Activated T-cell treated with anti-CD3 and anti-CD28 coated beads, Interleukin-2, amount 50 U/mL, for 72 hours (primary cell): ENCODE results near the gene PIGN. TPM values are rescaled to one million over a fixed set of nuclear protein-coding genes. Genes with fewer than 3 reads are reported as not detected.

Experiments
- ATAC-seq, 2 donors: fragments of 150-1000 bp; cut with Tn5 transposase; replicated peaks in 1 of 2; 2 replicates each; pipeline ENCODE4 v1.10.0; 2021; ENCODE audit warnings: moderate library complexity in 2 of 2, mild to moderate bottlenecking in 1 of 2
- DNase-seq, 2 donors: peaks; one replicate each; pipeline ENCODE4 v3.0.0; 2021 to 2022; ENCODE audit warnings: mixed read lengths in 1 of 2
- H3K27ac Mint-ChIP-seq: one replicate; pipeline ENCODE4 v1.8.0; 2022; ENCODE audit warnings: mild to moderate bottlenecking, moderate library complexity, mixed read lengths
- H3K27me3 Mint-ChIP-seq: one replicate; pipeline ENCODE4 v1.8.0; 2022; ENCODE audit warnings: low read depth, mixed read lengths
- H3K36me3 Mint-ChIP-seq, 2 donors: one replicate each; pipeline ENCODE4 v1.8.0; 2022; ENCODE audit warnings: mixed read lengths in 2 of 2, mild to moderate bottlenecking in 1 of 2; ENCODE audit not compliant: insufficient read depth in 2 of 2
- H3K4me1 Mint-ChIP-seq: one replicate; pipeline ENCODE4 v1.8.0; 2022; ENCODE audit warnings: low read depth, mixed read lengths
- H3K4me3 Mint-ChIP-seq, 2 donors: one replicate each; pipeline ENCODE4 v1.8.0; 2022; ENCODE audit warnings: mild to moderate bottlenecking in 2 of 2, mixed read lengths in 2 of 2, moderate library complexity in 2 of 2
- H3K9me3 Mint-ChIP-seq, 2 donors: one replicate each; pipeline ENCODE4 v1.8.0; 2022; ENCODE audit warnings: mixed read lengths in 2 of 2
- total RNA-seq, 2 donors: library from RNA; stranded (reverse); gene quantifications; one replicate each; pipeline ENCODE4 v1.2.3, GENCODE V29; 2022

The PIGN gene
- total RNA-seq, 2 donors from 2014 or later = 28.2 to 31.4 TPM

GRCh38 chr18:62028715-62029114 is 158.1 kb downstream of the PIGN start:
- DNase-seq (no peak), ATAC-seq (no peak)
- H3K4me3 Mint-ChIP-seq = no peak overlapping the region
- no peaks in the 10 kb centered on the region for H3K9me3 Mint-ChIP-seq
- H3K27me3 Mint-ChIP-seq = peaks cover 7% of the 10 kb centered on the region
- H3K27ac Mint-ChIP-seq = no peak overlapping the region
- peaks cover 0 to 2% of the 10 kb centered on the region in 2 donors for H3K36me3 Mint-ChIP-seq
- H3K4me1 Mint-ChIP-seq = peaks cover 12% of the 10 kb centered on the region

- DNase-seq (no peak), ATAC-seq (no peak)
- Mint-ChIP-seq H3K36me3 (peaks cover 0 to 2% of the 10 kb centered on the region in 2 donors), H3K27me3 (peaks cover 13% of the 10 kb centered on the region), H3K4me3 (no peak overlapping the region), H3K9me3 (no peaks in the 10 kb centered on the region), H3K27ac (no peak overlapping the region), H3K4me1 (peaks cover 5% of the 10 kb centered on the region)
Observed at GRCh38 chr18:62027914-62028520, 158.8 kb downstream of the PIGN start.

GRCh38 chr18:62026586-62026985 is 160.3 kb downstream of the PIGN start:
- H3K27me3 Mint-ChIP-seq = peaks cover 13% of the 10 kb centered on the region

GRCh38 chr18:62024983-62025382 is 161.9 kb downstream of the PIGN start:
- Mint-ChIP-seq H3K4me3 (no peak overlapping the region), H3K36me3 (no peaks in the 10 kb centered on the region), H3K9me3 (no peaks in the 10 kb centered on the region), H3K4me1 (no peaks in the 10 kb centered on the region), H3K27me3 (peaks cover 13% of the 10 kb centered on the region), H3K27ac (no peak overlapping the region)
- ATAC-seq = no peak
- DNase-seq = no peak

More at GRCh38 chr18:62026586-62026985, 160.3 kb downstream of the PIGN start:
- Mint-ChIP-seq H3K9me3 (no peaks in the 10 kb centered on the region), H3K4me1 (no peaks in the 10 kb centered on the region), H3K36me3 (no peaks in the 10 kb centered on the region), H3K4me3 (no peak overlapping the region), H3K27ac (no peak overlapping the region)
- no peak for ATAC-seq
- DNase-seq = no peak

- DNase-seq (no peak), ATAC-seq (no peak)
- no peak overlapping the region for H3K27ac Mint-ChIP-seq
- no peak overlapping the region for H3K4me3 Mint-ChIP-seq
- no peaks in the 10 kb centered on the region for H3K9me3 Mint-ChIP-seq
- H3K27me3 Mint-ChIP-seq = peaks cover 13% of the 10 kb centered on the region
- H3K36me3 Mint-ChIP-seq = no peaks in the 10 kb centered on the region
- H3K4me1 Mint-ChIP-seq = peaks cover 3% of the 10 kb centered on the region
Observed at GRCh38 chr18:62023536-62023935, 163.3 kb downstream of the PIGN start.

GRCh38 chr18:62018759-62019041 is 168.2 kb downstream of the PIGN start:
- H3K4me3 Mint-ChIP-seq = no peak overlapping the region
- no peak for DNase-seq

GRCh38 chr18:62018034-62018758 is 168.7 kb downstream of the PIGN start:
- H3K4me1 Mint-ChIP-seq = peaks cover 4% of the 10 kb centered on the region

More at GRCh38 chr18:62018759-62019041, 168.2 kb downstream of the PIGN start:
- H3K27me3 Mint-ChIP-seq = peaks cover 7% of the 10 kb centered on the region
- no peaks in the 10 kb centered on the region for H3K36me3 Mint-ChIP-seq
- no peaks in the 10 kb centered on the region for H3K9me3 Mint-ChIP-seq
- ATAC-seq = no peak
- no peak overlapping the region for H3K27ac Mint-ChIP-seq
- H3K4me1 Mint-ChIP-seq = peaks cover 4% of the 10 kb centered on the region

GRCh38 chr18:62017618-62018017 is 169.2 kb downstream of the PIGN start:
- H3K4me3 Mint-ChIP-seq = no peak overlapping the region
- DNase-seq (no peak), ATAC-seq (no peak)
- no peaks in the 10 kb centered on the region for H3K9me3 Mint-ChIP-seq
- H3K36me3 Mint-ChIP-seq = no peaks in the 10 kb centered on the region
- peaks cover 4% of the 10 kb centered on the region for H3K4me1 Mint-ChIP-seq
- H3K27me3 Mint-ChIP-seq = no peaks in the 10 kb centered on the region
- no peak overlapping the region for H3K27ac Mint-ChIP-seq

More at GRCh38 chr18:62018034-62018758, 168.7 kb downstream of the PIGN start:
- ATAC-seq = no peak
- H3K36me3 Mint-ChIP-seq = no peaks in the 10 kb centered on the region
- no peaks in the 10 kb centered on the region for H3K9me3 Mint-ChIP-seq
- no peak overlapping the region for H3K27ac Mint-ChIP-seq
- no peak for DNase-seq
- H3K4me3 Mint-ChIP-seq = no peak overlapping the region
- peaks cover 2% of the 10 kb centered on the region for H3K27me3 Mint-ChIP-seq

- DNase-seq = no peak
- ATAC-seq = no peak
- Mint-ChIP-seq H3K27me3 (peaks cover 13% of the 10 kb centered on the region), H3K27ac (no peak overlapping the region), H3K36me3 (peaks cover 2% of the 10 kb centered on the region in 2 donors), H3K4me3 (no peak overlapping the region), H3K4me1 (no peaks in the 10 kb centered on the region), H3K9me3 (peaks cover 0 to 3% of the 10 kb centered on the region in 2 donors)
Observed at GRCh38 chr18:62011416-62011815, 175.4 kb downstream of the PIGN start.

GRCh38 chr18:62009521-62009920 is 177.3 kb downstream of the PIGN start:
- Mint-ChIP-seq H3K27ac (no peak overlapping the region), H3K4me1 (no peaks in the 10 kb centered on the region), H3K4me3 (no peak overlapping the region), H3K36me3 (peaks cover 5 to 8% of the 10 kb centered on the region in 2 donors), H3K9me3 (peaks cover 4 to 6% of the 10 kb centered on the region in 2 donors), H3K27me3 (peaks cover 13% of the 10 kb centered on the region)
- no peak for ATAC-seq
- DNase-seq = no peak

GRCh38 chr18:62001396-62001795 is 185.5 kb downstream of the PIGN start:
- Mint-ChIP-seq H3K9me3 (peaks cover 10 to 13% of the 10 kb centered on the region in 2 donors), H3K36me3 (peaks cover 7 to 10% of the 10 kb centered on the region in 2 donors), H3K4me1 (peaks cover 11% of the 10 kb centered on the region), H3K27ac (no peak overlapping the region), H3K27me3 (peaks cover 13% of the 10 kb centered on the region), H3K4me3 (no peak overlapping the region)
- ATAC-seq = no peak
- no peak for DNase-seq

- H3K27ac Mint-ChIP-seq = no peak overlapping the region
- peaks cover 11% of the 10 kb centered on the region for H3K4me1 Mint-ChIP-seq
- no peak for DNase-seq
- no peak overlapping the region for H3K4me3 Mint-ChIP-seq
- peaks cover 7 to 8% of the 10 kb centered on the region in 2 donors for H3K9me3 Mint-ChIP-seq
- H3K36me3 Mint-ChIP-seq = peaks cover 4% of the 10 kb centered on the region in 2 donors
- H3K27me3 Mint-ChIP-seq = peaks cover 13% of the 10 kb centered on the region
- peak in 1 of 2 donors; percentile 19 for ATAC-seq
Observed at GRCh38 chr18:61998957-61999356, 187.9 kb downstream of the PIGN start.

GRCh38 chr18:61998335-61998734 is 188.5 kb downstream of the PIGN start:
- ATAC-seq (no peak), DNase-seq (no peak)
- peaks cover 7 to 8% of the 10 kb centered on the region in 2 donors for H3K9me3 Mint-ChIP-seq
- H3K4me1 Mint-ChIP-seq = peaks cover 11% of the 10 kb centered on the region
- H3K36me3 Mint-ChIP-seq = peaks cover 4% of the 10 kb centered on the region in 2 donors
- H3K4me3 Mint-ChIP-seq = no peak overlapping the region
- peaks cover 16% of the 10 kb centered on the region for H3K27me3 Mint-ChIP-seq
- H3K27ac Mint-ChIP-seq = no peak overlapping the region
